GM12873 (cell line): ENCODE measurements around the gene ZNF76.

Experiments used
- CTCF ChIP-seq: IDR thresholded peaks from 2 replicates; pipeline ENCODE4 v1.5.1; 2012; ENCODE audit warnings: low read depth, mild to moderate bottlenecking, moderate library complexity, low read length, control low read depth; ENCODE audit not compliant: insufficient read depth; ENCODE audit errors: missing control alignments

The ZNF76 gene

GRCh38 chr6:35287671-35288396 lies 28.3 kb downstream of the ZNF76 start:
- TF ChIP-seq CTCF, result no peak

- TF ChIP-seq CTCF, result no peak
These were observed 29.3 kb downstream of the ZNF76 start for GRCh38 chr6:35288834-35289233.

GRCh38 chr6:35291491-35291890 lies 32.0 kb downstream of the ZNF76 start:
- no peak for TF ChIP-seq CTCF

- no peak for TF ChIP-seq CTCF
These were observed 33.0 kb downstream of the ZNF76 start for GRCh38 chr6:35292494-35292893.

GRCh38 chr6:35293681-35294080 lies 34.1 kb downstream of the ZNF76 start:
- TF ChIP-seq CTCF, result no peak

GRCh38 chr6:35294308-35294945 lies 34.9 kb downstream of the ZNF76 start:
- peak; percentile 90 for TF ChIP-seq CTCF

- no peak for TF ChIP-seq CTCF
These were observed 35.5 kb downstream of the ZNF76 start for GRCh38 chr6:35295036-35295435.
